HG03439 (cell line): Measurements from ENCODE around the gene AUP1.
A peak's percentile ranks its signal among the peaks of the same experiment; 100 is the strongest.
"Not testable (repeated sequence)": the region's sequence is repeated elsewhere in the genome, so short reads cannot be mapped to it uniquely, and the experiment has no call there.

ENCODE experiments used
- ATAC-seq: cut with Tn5 transposase; IDR thresholded peaks from one replicate; pipeline ENCODE4 v1.9.1; 2021; ENCODE audit warnings: mild to moderate bottlenecking, moderate library complexity; ENCODE audit not compliant: unreplicated experiment

Gene AUP1

DNA sequence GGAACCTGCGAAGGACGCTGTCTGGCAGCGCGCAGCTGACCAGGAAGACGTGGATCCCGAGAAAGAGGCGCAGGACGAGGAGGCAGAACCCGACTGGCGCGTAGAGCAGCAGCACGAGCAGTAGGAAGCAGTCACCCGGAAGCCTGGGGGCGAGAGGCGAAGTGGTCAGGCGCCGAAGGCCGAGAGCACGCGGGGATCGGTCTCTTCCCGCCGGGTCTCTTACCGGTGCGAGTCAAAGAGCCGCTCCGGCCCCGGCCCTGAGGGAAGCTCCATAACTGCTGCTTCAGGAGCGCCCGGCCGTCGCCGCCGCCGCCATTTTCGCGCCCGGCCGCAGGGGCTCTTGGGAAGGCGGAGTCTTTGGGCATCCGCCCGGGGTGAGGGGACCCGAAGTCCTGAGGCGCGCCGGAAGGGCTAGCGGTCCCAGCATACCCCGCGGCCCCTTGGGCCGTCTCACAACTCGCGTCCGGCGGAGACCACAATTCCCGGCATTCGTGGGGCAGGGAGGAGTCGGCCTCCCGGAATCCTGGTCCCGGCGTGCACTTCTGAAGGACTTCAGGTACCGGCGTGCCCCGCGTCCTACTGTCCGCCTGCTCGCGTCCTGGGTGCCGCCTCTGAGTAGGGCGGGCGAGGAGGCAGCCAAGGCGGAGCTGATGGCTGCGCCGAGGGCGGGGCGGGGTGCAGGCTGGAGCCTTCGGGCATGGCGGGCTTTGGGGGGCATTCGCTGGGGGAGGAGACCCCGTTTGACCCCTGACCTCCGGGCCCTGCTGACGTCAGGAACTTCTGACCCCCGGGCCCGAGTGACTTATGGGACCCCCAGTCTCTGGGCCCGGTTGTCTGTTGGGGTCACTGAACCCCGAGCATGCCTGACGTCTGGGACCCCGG lies at the start of gene AUP1, which contains the start of gene HTRA2:
TSS of gene AUP1 (minus strand) at position 350 of the 882 bp plus-strand sequence. CDS start at position 273, 77 bp downstream.
TSS of gene HTRA2 (plus strand) at position 577 of the 882 bp plus-strand sequence. CDS start at position 651, 74 bp downstream.
- peak; percentile 81 for ATAC-seq

DNA sequence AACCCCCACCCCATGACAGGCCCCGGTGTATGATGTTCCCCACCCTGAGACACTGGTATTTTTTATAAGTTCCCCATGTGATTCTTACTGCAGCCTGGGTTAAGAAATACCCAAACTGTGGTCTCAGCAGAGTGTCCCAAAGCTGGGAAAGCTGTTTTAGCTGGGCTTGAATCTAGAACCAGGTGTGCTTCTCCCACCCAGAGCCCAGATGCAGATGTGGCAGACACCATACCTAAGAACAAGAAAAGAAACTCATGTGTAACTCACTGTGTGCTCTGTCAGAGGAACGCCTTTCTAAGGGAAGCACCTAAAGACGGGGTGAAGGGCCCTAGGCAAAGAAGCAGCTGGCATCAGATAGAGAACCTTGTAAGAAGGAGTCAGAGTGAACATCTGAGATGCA lies 48.9 kb upstream of the AUP1 start:
- ATAC-seq: no peak

DNA sequence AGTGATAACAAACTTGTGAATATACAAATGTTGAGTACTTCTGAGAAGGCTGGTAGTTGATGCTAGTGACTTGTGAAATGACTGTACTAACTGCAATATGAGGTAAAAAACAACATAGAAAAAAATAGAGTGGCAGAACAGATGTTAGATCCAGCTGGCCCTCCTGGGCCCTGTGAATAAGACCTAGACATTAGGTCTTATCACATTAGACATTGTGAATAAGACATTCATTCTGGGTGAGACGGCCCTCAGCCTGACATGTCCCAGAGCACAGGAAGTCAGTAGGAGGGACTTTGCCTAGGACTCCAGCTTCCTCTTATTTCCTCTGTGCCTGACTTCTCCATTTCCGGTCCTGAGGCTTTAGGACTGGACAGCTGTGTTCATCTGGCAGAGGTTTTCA lies 47.9 kb upstream of the AUP1 start:
- peak; percentile 40 for ATAC-seq

GRCh38 chr2:74576863-74577229 lies 47.3 kb upstream of the AUP1 start:
- ATAC-seq: no peak

DNA sequence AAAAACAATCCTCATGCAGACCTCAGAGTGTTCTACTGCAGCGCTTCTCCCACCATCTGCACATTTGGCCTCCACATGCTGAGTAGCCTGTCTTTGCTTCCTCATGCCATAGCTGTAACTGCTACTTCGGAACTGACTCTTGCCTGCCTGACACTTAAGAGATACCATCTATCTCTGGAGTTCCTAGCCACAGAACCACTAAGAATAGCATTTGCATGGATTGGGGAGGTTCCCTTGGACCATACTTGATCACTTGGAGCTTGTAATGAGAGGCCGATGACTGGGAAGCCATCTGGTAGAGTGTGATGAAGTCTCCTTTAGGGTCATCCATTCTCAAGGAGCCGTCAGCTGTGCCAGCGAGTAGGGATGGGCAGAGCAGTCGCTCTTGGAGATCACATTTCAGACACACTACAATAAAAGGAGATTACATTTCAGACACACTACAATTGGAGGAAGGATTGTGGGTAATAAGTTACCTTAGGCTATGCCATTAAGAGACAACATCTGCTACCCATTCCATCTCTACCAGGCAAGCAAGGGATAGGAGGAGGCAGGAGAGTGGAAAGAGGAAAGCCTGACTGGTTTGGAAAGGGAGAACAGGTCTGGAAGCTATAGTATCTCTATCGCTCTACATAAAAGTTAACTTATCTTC lies 46.8 kb upstream of the AUP1 start:
- no peak for ATAC-seq

GRCh38 chr2:74575320-74575719 lies 45.8 kb upstream of the AUP1 start:
- no peak for ATAC-seq

DNA sequence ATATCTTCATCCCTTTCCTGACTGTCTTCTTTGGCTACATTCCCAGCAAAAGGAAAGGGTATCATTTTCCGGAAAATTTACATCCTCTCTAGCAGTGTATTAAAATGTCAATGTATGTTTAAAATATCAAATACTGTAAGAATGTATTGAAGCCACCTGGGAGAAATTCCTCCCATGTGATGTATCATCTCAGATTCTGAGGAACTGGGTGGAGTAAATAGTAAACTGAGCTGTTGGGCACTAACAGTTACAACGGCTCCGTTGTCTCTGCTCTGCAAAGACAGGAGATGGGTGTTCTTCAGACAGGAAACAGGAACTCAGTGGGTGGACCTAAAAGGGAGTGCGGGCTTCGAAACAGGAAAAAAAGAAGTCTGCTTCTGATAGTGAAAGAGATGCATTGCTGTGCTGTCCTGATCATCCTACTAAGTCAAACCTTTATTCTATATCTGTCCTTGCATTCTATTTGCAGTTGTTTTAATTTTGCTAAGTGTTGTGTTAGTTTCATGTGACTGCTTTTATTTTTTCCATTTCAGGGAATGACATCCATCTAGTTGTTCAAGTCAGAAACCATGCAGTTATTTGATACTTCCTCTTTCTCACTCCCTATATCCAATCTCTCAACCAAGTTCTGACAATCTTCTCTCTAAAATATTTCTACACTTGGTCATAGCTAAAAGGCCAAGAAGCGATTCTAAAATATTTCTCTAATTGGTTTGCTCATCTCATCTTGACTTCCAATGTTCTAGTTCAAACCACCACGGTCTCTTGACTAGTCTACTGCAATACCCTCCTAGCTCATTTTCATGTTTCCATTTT lies 44.4 kb upstream of the AUP1 start:
- ATAC-seq: no peak

DNA sequence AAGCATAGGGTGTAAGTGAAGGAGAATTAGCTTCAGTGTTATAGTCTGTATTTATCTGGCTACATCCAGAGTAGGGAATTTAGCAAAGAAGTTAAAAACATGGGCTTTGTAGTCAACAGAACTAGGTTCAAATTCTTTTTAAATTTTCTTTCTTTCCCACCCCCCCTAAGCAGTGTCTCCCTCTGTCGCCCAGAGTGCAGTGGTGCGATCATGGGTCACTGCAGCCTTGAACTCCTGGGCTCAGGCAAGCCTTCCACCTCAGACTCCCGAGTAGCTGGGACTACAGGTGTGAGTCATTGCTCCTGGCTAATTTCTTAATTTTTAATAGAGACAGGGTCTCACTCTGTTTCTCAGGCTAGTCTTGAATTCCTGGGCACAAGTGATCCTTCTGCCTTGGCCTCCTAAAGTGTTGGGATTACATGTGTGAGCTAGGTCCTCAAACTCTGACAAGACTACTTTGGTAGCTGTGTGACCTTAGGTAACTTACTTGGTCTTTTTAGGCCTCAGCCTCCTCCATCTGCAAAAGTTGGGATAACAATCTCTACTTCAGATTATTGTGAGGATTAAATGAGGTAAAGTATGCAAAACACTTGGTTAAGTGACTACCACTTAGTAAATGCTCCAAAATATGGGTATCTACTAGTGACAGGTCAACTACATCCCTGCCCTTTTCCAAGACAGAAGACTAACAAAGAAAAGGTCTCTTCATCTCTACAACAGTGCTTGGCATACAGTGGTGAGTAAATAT lies 42.8 kb upstream of the AUP1 start:
- no peak for ATAC-seq

DNA sequence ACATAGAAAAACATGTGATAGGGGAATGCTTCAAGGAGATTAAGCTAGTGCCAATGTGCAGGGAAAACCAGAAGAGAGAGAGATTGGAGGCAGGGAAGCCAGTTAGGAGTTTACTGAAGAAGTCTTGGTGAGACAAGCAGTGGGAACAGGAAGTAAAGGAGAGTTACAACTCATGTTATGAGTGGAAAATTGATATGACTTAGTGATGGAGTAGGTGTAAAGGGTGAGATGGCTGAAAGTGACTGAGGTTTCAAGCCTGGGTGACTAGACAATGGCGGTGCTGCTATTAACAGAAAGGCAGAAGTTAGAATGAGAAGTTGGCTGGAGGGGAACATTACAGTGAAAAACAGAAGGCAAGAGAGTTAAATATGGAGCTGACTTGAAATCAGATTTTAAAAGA lies 41.6 kb upstream of the AUP1 start:
- peak; percentile 57 for ATAC-seq

DNA sequence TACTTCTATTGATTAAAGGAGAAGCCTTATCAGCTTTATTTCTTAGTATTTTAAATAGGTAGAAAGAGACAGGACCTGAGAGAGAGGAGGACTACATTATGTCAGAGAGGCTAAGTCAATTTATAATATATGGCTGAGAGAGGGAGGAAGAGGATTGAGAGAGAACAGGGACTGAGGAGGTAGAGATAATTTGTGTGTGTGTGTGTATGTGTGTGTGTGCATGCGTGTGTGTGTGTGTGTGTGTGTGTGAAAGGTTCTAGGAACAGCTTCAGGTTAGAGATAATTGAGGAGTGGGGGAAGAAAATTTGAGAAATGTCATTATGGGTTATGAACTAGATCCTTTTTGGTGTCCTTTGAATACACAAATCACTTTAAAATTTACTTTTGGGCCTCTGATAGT lies 40.2 kb upstream of the AUP1 start:
- no peak for ATAC-seq

DNA sequence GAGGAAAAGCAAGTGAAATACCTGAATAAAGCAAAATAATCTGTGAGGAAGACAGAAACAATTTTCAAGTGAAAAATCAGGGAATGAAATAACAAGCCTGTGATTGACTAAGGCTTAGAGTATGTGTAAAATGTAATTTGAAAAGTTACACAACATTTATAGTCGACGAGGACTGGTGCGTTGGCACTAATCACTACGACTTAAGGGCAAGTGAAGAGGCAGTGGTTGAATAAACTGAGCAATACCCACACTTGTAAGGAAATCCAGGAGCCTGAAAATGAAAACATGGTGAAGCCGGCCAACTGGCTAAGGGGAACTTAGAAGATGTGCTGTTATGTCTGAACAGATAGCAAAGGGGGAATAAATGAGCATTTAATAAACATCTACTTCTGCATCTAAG lies 38.4 kb upstream of the AUP1 start:
- ATAC-seq: no peak

GRCh38 chr2:74566754-74567085 lies 37.2 kb upstream of the AUP1 start:
- no peak for ATAC-seq

DNA sequence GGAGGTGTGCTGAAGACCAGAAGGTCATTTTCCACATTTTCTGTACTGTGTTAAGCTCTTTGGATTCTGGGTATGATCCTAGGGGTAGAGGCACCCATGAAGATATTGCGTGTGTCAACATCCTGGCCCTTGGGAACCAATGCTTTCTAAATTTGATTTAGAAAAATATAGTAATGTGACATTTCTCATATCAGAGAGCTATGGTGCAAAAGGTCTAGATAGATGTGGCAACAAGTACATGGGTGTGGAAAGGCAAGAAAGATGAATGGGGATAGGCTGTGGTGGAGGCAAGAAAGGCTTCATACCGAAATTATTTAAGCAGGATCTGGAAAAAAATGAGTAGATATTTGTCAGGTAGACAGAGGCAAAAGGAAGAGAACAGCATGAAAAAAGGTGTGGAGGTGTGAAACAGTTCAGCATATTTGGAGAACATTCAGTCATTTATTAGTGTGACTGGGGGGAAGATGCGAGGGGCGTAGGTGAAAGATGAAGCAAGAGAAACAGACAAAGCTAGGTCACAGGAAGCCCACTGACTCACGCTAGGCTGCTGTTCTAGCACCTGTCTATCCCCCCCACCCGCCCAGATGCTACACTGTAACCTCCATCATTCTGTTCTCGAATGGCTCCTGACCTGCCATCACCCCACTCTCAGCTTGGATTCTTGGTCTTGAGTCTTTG lies 36.7 kb upstream of the AUP1 start:
- no peak for ATAC-seq

- no peak for ATAC-seq
Observed at GRCh38 chr2:74564222-74564621, 34.7 kb upstream of the AUP1 start.

DNA sequence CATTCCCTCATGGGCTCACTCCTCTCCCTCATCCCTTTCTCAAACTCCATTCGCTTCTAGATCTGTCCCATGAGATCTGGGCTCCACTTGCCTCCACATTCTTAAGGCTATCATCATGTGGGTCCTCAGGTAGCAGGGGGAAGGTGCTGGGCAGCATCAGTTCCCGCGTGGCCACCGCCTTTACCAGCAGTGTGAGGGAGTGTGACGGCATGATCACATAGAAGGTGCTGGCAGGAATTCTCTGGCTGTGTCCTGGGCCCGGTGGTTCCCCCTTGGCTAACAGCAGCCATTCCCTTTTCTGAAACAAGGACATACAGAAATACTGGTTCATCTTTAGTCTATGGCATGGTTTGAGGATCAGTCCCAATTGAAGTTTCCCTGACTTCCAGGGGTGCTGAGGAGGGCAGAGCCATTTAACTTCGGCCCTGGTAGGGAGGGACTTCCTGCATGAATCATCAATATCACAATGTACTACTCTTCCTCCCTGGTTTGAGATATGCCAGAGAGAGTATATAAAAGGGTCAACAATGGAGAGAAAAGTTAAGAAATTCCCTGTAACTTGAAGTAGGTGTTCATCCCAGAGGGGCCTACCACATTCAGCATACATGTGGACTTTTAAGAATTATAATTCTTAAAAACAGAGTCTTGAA lies 32.7 kb upstream of the AUP1 start:
- ATAC-seq: no peak

GRCh38 chr2:74561022-74561421 lies 31.5 kb upstream of the AUP1 start:
- not testable (repeated sequence) for ATAC-seq

GRCh38 chr2:74560591-74560990 lies 31.1 kb upstream of the AUP1 start:
- no peak for ATAC-seq

DNA sequence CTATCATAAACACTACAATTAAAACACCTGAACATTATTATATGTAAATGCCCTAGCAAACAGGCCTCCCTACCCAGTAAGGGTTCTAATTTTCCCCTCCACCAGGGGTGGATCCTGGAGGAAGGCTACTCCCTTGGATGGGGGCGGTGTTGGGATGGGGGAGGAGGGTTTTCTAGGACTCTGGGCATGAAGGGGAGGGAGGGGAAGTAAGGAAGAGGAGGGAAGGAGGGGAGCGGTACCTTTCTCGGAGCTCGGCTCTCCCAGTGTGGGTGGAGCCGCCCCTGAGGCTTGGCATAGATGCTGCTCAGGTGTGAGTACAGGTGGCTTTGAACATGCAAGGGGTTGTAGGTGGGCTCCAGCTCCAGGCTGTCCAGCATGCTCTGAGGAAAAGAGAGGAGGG lies 30.4 kb upstream of the AUP1 start:
- no peak for ATAC-seq

DNA sequence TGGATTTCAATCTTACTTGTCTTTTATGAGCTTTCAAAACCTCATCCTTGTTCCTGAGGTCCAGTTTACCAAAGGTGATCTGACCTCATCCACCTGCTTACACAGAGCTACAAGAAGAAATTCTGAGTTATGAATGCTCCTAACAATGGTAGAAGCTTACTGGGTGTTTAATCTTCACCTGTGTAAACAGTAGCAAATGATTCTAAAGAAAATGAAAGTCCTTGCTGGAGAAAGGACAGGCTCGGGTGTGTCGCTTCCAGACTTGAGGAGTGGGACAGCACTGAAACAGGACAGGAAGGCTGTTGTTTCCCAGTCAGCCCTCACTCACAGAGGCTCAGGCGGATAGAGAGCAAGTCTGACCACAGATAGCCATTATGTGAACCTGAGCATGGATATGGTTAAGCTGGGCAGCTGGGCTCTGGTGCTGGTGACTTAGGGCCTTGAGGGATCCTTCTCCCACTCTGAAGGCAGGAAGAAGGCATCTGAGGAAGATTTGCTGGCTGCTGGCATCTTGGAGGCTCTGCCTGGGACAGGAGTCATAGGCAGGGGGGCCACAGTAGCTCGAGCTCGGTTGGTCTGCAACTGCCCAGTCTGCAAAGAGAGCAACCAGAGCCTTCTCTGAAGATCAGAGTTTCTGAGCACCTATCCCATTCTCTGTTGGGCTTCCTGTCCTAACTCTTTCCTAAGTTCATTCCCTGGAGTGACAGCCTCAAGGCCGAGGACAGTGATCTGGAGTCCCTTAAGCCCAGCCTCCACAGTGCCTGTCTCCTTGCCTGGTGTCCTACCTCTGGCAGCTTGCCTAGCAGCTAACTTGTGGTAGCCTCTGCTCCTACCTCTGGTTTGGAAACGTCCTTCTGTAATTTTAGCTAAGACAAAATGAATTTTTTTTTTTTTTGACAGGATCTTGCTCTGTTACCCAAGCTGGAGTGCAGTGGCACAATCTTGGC lies 29.1 kb upstream of the AUP1 start:
- no peak for ATAC-seq
